ENCODE data around the gene ZFHX3.
"Not testable (repeated sequence)": the region's sequence is repeated elsewhere in the genome, so short reads cannot be mapped to it uniquely, and the experiment has no call there.

DNA sequence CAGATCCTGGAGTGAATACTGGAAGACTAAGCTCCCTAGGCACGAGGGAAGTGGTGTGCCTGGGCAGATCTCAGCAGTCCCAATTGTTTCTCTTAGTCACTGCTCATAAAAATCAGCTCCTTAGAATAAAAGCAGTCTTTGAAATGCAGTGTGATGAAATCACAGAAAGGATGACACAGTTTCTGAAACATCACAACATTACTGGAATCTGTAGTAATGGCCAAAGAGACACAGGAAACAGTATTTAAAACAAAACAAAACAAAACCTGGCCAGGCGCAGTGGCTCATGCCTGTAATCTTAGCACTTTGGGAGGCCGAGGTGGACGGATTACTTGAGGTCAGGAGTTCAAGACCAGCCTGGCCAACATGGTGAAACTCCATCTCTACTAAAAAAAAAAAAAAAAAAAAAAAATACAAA, 34.7 kb upstream of the ZFHX3 start:
- TF ChIP-seq EZH2 (IDR thresholded peaks at IDR 0.05); POLR2AphosphoS5 (IDR thresholded peaks at IDR 0.05; ENCODE audit: borderline replicate concordance, low read depth, low read length): not testable (repeated sequence)

All from SK-N-MC (cell line).